GM20000 (cell line): ENCODE results near the gene DNAJC25.

ENCODE experiments used
- DNase-seq: peaks from one replicate; pipeline ENCODE4 v3.0.0; 2012; ENCODE audit warnings: low spot score
- CTCF ChIP-seq: IDR thresholded peaks from 2 replicates; pipeline ENCODE4 v1.5.1; 2012; ENCODE audit warnings: mild to moderate bottlenecking, control low read depth; ENCODE audit errors: extremely low read depth, missing control alignments

The DNAJC25 gene

GRCh38 chr9:111630182-111630963, 761 bp upstream of the DNAJC25 start:
- DNase-seq, result no peak
- no peak for TF ChIP-seq CTCF

- no peak for DNase-seq
- TF ChIP-seq CTCF, result no peak
These were observed 245 bp upstream of the DNAJC25 start for GRCh38 chr9:111630964-111631213.

GRCh38 chr9:111632060-111632459, 926 bp downstream of the DNAJC25 start:
- TF ChIP-seq CTCF, result no peak
- no peak for DNase-seq

- DNase-seq, result no peak
- TF ChIP-seq CTCF, result no peak
These were observed 1.7 kb downstream of the DNAJC25 start for GRCh38 chr9:111632695-111633388.

GRCh38 chr9:111633389-111633736, 2.2 kb downstream of the DNAJC25 start:
- no peak for DNase-seq
- no peak for TF ChIP-seq CTCF

- DNase-seq, result no peak
- no peak for TF ChIP-seq CTCF
These were observed 3.7 kb downstream of the DNAJC25 start for GRCh38 chr9:111634860-111635259.

- no peak for TF ChIP-seq CTCF
These were observed 6.4 kb downstream of the DNAJC25 start for GRCh38 chr9:111637421-111637950.

More at GRCh38 chr9:111637421-111637950, 6.4 kb downstream of the DNAJC25 start:
- no peak for DNase-seq
